Amygdala (tissue), 56 donors: ENCODE data around the gene TAOK1.

ENCODE experiments used
- DNase-seq, 56 donors: peaks; one replicate each; lab custom pipeline; 2025; lab: John Stamatoyannopoulos, UW

TAOK1 gene

DNA sequence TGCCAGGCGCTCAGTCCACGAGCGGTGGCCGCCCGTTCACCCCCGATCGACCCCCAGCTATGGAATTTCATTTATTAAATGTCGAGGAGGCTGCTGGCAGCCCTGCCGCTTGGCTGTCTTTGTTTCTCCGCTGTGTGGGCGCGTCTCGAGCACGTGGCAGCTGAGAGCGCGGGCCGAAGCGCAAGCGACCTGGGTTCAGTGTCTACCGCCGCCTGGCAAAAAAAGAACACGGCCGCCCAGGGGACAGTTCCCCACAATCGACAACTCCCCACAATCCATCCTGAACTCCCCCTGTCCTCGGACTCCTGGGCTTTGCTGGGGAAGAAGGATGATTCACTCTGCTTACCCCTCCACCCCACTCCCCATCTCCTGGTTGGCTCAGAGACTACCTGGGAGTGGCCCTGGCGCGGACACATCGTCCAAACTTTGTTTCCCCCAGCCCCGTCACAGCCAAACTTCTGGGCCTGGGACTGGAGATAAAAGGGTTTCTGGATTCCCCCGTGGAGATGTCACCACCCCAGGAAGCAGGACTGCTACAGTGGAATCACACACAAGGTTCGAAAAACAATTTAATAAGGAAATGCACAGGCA is 201.1 kb downstream of the TAOK1 start:
- peak in 19 of 56 donors; percentile 28 to 70 (median 57) for DNase-seq

DNA sequence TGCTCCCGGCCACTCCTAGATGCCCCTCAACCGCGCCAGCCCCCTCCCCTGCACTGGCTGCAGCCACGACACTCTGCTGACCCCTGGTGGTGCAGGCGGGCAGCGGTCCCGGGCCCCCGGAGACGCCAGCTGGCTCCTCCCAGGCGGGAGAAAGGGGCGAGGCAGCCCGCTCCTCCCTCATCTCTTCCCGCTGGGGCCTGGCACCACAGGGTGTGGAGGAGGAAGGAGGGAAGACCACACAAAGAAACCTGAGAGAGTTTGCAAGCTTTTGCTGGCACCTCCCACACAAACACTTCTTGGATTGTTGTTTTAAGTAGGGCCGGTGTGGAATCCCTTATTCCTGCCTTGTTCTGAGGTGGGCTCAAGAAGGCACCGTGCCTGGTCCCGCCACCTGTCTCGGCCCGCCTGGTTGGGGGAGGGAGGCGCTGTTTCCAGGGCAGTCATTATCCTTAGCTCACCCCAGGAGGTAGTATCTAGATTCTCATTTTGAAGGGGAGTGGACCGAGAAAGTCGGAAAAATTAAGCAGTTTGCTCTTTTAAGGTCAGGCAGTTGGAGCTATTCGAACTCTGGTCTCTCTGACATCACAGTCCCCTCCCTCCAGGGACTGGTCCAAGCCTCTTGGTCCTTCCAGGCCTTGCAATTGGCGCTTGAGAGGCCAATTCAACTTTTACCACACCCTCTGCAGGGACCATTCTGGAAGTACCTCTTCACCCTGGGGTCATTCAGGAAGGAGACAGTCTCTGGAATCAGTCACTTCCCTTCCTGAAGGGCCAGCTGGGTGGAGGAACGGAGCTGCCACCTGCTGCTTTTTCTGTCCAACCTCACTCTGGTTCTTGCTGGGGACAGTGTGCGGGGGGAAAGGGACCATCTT is 201.8 kb downstream of the TAOK1 start:
- DNase-seq, result peak in 55 of 56 donors; percentile 39 to 94 (median 84)

DNA sequence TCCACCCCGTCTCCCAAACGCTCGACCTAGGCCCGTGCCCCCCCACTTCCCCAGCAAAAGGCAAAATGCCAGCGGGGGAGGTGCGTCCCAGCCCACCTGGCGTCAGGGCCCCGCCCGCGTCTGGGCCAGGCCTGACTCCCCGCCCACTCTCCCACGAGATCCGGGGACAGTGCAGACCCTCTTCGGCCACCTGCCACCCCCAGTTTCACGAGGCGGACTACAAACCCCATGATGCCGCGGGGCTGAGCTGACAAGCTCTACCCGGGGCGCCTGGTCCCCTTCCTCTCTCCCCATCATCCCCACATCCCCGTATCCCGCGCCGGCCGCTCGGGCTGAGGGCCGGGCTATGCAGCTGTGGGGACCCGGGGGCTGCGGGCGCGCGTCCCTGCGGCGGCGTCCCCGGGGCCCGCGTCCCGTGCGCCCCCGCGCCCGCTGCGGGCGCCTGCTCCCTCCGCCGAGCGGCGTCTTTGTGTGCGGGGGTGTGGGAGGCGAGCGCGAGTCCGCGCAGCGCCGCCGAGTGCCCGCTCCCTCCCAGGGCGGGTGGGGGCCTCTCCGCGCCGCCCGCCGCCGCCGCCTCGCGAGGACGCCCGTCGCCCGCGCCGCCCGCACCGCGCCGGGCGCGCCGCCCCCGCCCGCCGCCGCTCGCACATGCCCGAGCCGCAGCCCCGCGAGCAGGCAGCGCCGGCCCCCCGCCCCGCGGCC is 202.8 kb downstream of the TAOK1 start, which contains the start of gene ANKRD13B:
ANKRD13B (plus strand) TSS at position 283 of the 702 bp plus-strand sequence. CDS start 490 bp downstream, outside the sequence.
- peak in 46 of 56 donors; percentile 28 to 83 (median 60) for DNase-seq

DNA sequence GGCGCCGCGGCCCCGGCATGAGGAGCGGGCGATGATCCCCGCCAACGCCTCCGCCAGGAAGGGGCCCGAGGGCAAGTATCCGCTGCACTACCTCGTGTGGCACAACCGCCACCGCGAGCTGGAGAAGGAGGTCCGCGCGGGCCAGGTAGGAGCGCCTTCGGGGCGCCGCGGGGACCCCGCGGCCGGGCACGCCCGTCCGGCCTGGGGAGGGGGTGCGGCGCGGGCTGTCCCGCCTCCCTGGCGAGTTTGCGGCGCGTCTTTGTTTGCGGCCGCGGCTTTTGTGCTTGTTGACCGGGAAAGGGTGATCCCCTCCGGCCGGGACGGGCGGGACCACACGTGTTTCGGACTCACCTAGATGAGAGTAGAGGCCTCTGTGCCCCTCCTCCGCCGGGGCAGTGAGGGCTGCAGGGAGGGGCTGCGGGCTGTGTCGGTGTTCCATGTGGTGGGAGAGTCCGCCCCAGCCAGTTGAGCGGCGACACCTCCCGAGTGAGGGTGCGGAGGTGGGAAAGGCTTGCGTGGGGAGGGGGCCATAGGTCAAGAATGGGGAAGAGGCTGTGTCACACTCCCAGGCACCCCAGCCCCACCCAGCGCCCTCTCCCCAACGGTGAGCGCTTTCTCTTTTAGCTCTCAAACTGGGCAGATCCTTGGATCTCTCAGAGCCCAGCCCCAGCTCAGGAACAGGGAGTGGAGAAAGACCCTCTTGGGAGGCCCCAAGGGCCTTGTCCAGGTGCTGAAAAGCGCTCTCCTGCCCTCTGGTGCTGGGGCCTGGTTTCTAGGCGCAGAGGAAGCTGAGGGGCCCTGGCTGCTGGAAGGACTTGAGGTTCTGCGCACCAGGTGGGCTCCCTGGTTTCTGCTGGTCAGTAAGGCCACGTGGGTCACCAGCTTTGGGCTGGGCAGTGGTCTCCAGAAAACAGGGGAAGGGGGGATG is 203.7 kb downstream of the TAOK1 start:
- peak in 3 of 56 donors; percentile 24 to 37 (median 29) for DNase-seq

DNA sequence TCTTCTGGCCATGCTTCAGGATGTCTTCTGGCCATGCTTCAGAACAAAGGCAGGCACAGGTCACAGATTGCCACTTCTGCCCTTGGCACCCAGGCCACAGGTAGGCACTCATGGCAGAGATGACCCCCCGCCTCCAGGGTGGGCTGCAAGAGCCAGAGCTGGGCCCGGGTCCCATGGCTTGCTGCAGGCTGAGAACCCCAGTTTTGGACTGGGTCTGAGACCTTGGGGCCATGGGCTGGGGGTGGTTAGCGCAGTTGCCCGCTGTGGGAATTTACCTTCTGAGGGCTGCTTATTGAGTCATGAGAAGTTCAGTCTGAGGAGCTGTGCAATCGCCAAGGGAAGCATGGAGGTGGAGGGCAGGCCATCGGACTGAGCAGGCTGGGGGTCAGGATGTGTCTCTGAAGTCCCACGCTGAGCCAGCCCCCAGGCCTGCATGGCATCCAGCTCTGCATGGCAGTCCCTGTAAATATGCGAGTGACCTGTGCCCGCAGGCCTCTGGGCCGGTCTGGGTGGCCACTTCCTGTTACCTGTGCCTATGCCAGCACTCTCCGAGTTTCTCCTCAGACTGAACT is 204.4 kb downstream of the TAOK1 start:
- no peak for DNase-seq

DNA sequence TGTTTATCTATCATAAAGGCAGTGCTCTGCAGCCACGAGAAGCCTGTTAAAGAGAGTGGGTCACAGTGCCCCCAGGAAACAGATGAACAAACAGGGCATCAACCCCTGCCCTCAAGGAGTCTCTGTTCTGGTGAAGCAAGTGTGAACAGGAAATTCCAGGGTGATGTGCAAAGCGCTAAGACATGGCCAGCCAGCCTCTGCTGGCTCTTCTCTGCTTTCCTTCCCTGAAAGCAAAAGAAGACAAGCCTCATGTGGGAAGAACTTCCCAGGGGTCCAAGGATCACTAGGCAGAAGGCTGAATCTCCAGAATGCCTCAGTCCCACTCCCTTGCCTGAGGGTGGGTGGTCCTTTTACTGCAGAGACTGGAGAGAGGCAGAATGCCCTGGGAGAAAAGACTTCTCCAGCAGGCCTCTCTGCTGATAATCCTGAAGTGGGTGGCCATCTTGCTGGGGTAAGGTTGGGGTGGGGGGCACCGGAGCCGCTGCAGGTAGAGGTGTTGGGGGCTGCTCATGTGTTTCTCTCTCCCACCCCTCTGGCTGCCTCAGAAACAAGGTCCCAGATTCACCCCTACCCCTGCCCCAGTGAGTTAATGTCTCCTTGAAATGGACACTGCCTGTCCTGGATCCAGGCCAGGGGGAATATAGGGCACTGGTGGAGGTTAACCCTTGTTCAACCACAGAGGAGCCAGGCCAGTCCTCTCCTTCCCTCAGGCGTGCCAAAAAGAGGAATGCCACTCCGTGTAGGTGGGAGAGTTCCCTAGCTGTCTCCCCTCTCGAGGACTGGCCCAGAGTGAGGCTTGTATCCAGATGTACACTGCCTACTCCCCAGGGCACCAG is 205.2 kb downstream of the TAOK1 start:
- DNase-seq, result no peak

DNA sequence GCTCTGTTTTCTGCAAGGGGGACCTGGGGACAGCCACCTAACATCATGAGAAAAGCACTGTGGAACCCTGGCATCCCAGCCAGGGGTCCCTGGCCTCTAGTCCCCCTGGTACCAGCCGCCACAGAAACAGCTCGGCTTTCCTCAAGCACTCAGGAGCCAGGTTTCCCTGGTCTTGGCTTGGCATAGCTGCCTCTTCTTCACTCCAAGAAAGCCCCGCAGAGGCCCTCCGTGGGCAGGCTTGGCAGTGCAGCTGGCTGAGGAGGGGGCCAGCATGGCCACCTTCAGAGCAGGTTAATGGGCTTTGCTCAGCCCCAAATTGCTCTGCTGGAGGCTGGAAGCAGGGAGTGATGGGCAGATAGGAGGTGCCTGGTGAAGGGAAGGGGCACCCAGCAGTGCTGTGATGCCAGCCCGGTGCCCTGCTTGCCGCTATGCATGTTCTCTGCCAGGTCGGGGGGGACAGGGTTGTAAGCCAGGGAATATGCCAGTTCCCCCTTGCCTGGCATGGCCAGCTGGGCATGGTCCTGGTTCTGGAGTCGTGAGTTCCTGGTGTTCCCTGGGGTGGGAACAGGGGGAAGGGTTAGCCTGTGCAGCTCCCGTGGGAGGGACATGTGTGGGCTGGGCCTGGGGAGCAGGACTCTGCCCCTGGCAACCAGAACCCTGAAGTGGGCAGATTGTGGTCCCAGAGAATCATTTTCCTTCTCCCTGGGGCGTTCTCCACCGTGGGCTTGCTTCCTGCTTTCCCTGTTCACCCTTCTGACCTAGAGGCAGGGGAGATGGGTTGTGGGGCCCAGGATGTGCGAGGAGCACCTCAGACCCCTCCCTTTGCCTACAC is 206.0 kb downstream of the TAOK1 start:
- DNase-seq, result no peak

DNA sequence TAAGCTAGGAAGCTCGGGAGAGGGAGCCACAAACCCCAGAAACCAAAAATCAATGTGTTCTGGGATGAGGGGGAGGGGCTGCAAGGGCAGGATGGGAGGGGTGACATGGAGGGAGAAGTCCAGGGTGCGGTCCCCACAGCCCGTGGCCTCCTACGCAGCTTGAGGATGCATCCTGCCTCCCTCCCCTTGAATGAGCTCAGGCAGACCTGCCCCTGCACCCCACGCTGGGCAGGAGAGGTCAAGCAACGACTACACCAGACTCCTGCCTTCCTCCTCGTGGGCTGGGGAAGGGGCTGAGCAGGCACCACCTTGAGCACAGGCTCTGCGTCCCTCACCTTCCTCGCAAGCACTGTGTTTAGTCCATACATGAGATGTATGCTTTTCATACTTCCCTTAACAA is 206.6 kb downstream of the TAOK1 start:
- no peak for DNase-seq

DNA sequence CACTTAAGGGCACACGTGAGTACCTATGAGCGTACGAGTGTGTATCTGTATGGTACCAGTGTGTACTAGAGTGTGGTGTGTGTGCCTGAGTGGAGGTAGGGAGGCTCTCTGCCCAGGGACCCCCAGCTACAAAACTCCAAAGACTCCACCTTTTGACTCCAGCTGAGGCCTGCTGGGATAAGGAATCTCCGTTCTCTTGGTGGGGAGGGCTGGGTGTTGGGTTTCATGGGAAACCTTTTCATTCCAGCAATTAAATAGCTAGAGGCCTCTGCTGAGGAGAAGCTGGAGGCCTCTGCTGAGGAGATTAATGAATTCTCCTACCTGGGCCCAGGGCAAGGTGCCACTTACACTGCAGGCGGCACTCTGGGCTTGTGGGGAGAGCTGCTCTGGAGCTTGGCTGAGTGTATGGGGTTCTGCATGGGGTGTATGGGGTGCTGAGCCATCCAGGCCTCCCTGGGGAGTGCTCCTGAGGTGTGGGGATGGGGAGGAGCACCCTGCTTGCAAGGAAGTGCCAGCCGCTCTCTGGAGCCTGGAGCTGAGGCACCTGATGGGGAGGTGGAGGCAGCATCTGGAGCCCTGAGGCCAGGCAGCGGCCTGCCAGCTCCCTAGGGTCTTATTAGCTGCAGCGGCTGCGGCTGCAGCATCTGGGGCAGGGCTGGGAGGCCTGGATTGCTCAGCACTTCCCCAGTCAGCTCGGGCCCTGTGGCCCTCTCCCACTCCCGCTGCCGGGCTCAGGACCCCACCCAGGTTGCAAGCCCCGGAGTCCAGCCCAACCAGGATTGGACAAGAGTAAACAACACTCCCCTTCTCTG is 207.4 kb downstream of the TAOK1 start:
- no peak for DNase-seq
